ENCODE data around the gene ITGA11.

The ITGA11 gene

GRCh38 chr15:68356778-68357177 is 75.2 kb downstream of the ITGA11 start:
- no peak for DNase-seq (ENCODE audit: extremely low read depth, low read depth)
- no peak for TF ChIP-seq CTCF (IDR thresholded peaks at IDR 0.05; ENCODE audit: low read depth, low read length, missing control alignments)
- no peak overlapping the region for H3K4me3 ChIP-seq (replicated peaks; ENCODE audit: low read depth, low read length)

- peak; percentile 63 for DNase-seq (ENCODE audit: extremely low read depth, low read depth)
- H3K4me3 ChIP-seq (replicated peaks; ENCODE audit: low read depth, low read length) = no peak overlapping the region
- TF ChIP-seq CTCF (IDR thresholded peaks at IDR 0.05; ENCODE audit: low read depth, low read length, missing control alignments) = no peak
Measured at GRCh38 chr15:68354923-68355322, 77.0 kb downstream of the ITGA11 start.

- no peak for DNase-seq (ENCODE audit: extremely low read depth, low read depth)
- H3K4me3 ChIP-seq (replicated peaks; ENCODE audit: low read depth, low read length) = no peak overlapping the region
- TF ChIP-seq CTCF (IDR thresholded peaks at IDR 0.05; ENCODE audit: low read depth, low read length, missing control alignments) = no peak
Measured at GRCh38 chr15:68354268-68354667, 77.7 kb downstream of the ITGA11 start.

GRCh38 chr15:68353421-68354135 is 78.4 kb downstream of the ITGA11 start:
- TF ChIP-seq CTCF (IDR thresholded peaks at IDR 0.05; ENCODE audit: low read depth, low read length, missing control alignments) = no peak
- DNase-seq (ENCODE audit: extremely low read depth, low read depth) = no peak
- H3K4me3 ChIP-seq (replicated peaks; ENCODE audit: low read depth, low read length) = no peak overlapping the region

- no peak for TF ChIP-seq CTCF (IDR thresholded peaks at IDR 0.05; ENCODE audit: low read depth, low read length, missing control alignments)
- H3K4me3 ChIP-seq (replicated peaks; ENCODE audit: low read depth, low read length) = no peak overlapping the region
- DNase-seq (ENCODE audit: extremely low read depth, low read depth) = peak; percentile 96
Measured at GRCh38 chr15:68352401-68353062, 79.4 kb downstream of the ITGA11 start.

- DNase-seq (ENCODE audit: extremely low read depth, low read depth) = no peak
- H3K4me3 ChIP-seq (replicated peaks; ENCODE audit: low read depth, low read length) = no peak overlapping the region
- no peak for TF ChIP-seq CTCF (IDR thresholded peaks at IDR 0.05; ENCODE audit: low read depth, low read length, missing control alignments)
Measured at GRCh38 chr15:68349151-68349550, 82.8 kb downstream of the ITGA11 start.

Measured in HFF-Myc (cell line).